ENCODE results near the gene DFFA. TPM values are rescaled to one million over a fixed set of nuclear protein-coding genes. Genes with fewer than 3 reads are reported as not detected.

DFFA gene
- total RNA-seq, 3 donors from 2014 or later, result 19.7 to 22.8 (median 21.3) TPM

GRCh38 chr1:10449751-10450150 lies 22.6 kb downstream of the DFFA start, which contains the start of gene CORT:
TSS of gene CORT (plus strand) at chr1:10450031. CDS start at chr1:10450224, 193 bp downstream.
- Histone ChIP-seq H3K27me3 (no peaks in the 10 kb centered on the region), H3K36me3 (no peaks in the 10 kb centered on the region), H3K4me3 (no peak within 1 kb of the TSS), H3K4me1 (no peaks in the 10 kb centered on the region), H3K9me3 (no peaks in the 10 kb centered on the region), H3K27ac (no peak within 1 kb of the TSS)
- intact Hi-C loops (cut with DNase I; ENCODE audit: low total_unique reads), result no loop called here
- no peak for DNase-seq (ENCODE audit: low spot score in 2 of 2)
- TF ChIP-seq, protein P1, sequence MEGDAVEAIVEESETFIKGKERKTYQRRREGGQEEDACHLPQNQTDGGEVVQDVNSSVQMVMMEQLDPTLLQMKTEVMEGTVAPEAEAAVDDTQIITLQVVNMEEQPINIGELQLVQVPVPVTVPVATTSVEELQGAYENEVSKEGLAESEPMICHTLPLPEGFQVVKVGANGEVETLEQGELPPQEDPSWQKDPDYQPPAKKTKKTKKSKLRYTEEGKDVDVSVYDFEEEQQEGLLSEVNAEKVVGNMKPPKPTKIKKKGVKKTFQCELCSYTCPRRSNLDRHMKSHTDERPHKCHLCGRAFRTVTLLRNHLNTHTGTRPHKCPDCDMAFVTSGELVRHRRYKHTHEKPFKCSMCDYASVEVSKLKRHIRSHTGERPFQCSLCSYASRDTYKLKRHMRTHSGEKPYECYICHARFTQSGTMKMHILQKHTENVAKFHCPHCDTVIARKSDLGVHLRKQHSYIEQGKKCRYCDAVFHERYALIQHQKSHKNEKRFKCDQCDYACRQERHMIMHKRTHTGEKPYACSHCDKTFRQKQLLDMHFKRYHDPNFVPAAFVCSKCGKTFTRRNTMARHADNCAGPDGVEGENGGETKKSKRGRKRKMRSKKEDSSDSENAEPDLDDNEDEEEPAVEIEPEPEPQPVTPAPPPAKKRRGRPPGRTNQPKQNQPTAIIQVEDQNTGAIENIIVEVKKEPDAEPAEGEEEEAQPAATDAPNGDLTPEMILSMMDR (IDR thresholded peaks at IDR 0.05), result no peak
- TF ChIP-seq POLR2AphosphoS5 (IDR thresholded peaks at IDR 0.05) (no peak), POLR2A (IDR thresholded peaks at IDR 0.05) (no peak)

DNA sequence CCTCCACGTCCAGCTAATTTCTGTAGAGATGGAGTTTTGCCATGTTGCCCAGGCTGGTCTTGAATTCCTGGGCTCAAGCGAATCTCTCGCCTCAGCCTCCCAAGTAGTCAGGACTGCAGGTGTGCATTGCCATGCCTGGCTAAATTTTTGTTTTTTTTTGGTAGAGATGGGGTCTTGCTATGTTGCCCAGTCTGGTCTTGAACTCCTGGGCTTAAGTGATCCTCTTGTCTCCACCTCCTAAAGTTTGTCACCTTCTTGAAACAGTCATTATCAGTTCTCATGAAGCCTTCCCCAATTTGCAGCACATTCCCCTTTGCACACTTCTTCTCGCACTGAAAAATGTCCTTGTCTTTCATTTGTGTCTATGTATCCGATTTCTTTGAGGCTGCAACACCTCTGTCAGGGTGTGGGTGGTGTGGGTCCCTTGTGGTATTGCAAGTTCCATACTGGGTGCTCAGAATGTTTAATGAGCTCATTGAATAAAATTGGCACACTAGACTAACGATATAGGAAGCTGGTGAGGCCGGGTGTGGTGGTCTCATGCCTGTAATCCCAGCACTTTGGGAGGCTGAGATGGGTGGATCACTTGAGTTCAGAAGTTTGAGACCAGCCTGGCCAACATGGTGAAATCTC lies 25.4 kb downstream of the DFFA start:
- intact Hi-C loops (cut with DNase I; ENCODE audit: low total_unique reads), result no loop called here
- no peak for DNase-seq (ENCODE audit: low spot score in 2 of 2)
- H3K9me3 ChIP-seq, result no peaks in the 10 kb centered on the region
- no peak overlapping the region for H3K27ac ChIP-seq
- H3K4me3 ChIP-seq, result no peak overlapping the region
- no peaks in the 10 kb centered on the region for H3K36me3 ChIP-seq
- no peaks in the 10 kb centered on the region for H3K27me3 ChIP-seq
- TF ChIP-seq POLR2A (IDR thresholded peaks at IDR 0.05) (no peak), POLR2AphosphoS5 (IDR thresholded peaks at IDR 0.05) (no peak)
- TF ChIP-seq, protein P1 (IDR thresholded peaks at IDR 0.05), result no peak
- no peaks in the 10 kb centered on the region for H3K4me1 ChIP-seq

GRCh38 chr1:10444795-10445397 lies 27.4 kb downstream of the DFFA start:
- H3K36me3 ChIP-seq, result no peaks in the 10 kb centered on the region
- TF ChIP-seq POLR2A (IDR thresholded peaks at IDR 0.05), result no peak
- TF ChIP-seq, protein P1 (IDR thresholded peaks at IDR 0.05), result no peak
- no peak for TF ChIP-seq POLR2AphosphoS5 (IDR thresholded peaks at IDR 0.05)
- DNase-seq (ENCODE audit: low spot score in 2 of 2), result no peak
- no peaks in the 10 kb centered on the region for H3K27me3 ChIP-seq
- no peaks in the 10 kb centered on the region for H3K9me3 ChIP-seq
- intact Hi-C loops (cut with DNase I; ENCODE audit: low total_unique reads), result no loop called here
- no peak overlapping the region for H3K4me3 ChIP-seq
- no peak overlapping the region for H3K27ac ChIP-seq
- H3K4me1 ChIP-seq, result no peaks in the 10 kb centered on the region

- Histone ChIP-seq H3K36me3 (no peaks in the 10 kb centered on the region), H3K27me3 (no peaks in the 10 kb centered on the region)
- DNase-seq (ENCODE audit: low spot score in 2 of 2), result no peak
Measured at GRCh38 chr1:10444248-10444647, 28.1 kb downstream of the DFFA start.

DNA sequence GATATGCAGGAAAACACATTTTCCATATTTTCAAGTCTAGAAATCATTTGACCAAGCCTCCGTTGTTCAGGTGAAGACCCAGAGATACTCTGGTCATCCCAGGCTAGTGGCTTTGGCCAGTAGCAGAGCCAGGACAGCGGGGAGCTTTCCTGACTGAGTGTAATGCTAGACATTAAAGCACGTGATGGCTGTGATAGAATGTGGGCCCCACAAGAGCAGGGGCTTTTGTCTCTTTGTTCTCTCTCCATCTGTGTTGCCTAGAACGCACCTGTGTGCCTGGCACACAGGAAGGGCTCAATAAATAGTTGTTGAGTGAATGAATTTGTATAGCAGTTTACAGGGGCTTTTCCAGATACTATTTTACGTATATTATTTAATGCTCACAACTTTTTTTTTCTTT lies 31.5 kb downstream of the DFFA start:
- intact Hi-C loops (cut with DNase I; ENCODE audit: low total_unique reads), result no loop called here
- Histone ChIP-seq H3K4me3 (no peak overlapping the region), H3K27me3 (no peaks in the 10 kb centered on the region), H3K4me1 (no peaks in the 10 kb centered on the region), H3K27ac (no peak overlapping the region), H3K36me3 (no peaks in the 10 kb centered on the region), H3K9me3 (no peaks in the 10 kb centered on the region)
- TF ChIP-seq POLR2AphosphoS5 (IDR thresholded peaks at IDR 0.05) (no peak), POLR2A (IDR thresholded peaks at IDR 0.05) (no peak)
- TF ChIP-seq, protein P1 (IDR thresholded peaks at IDR 0.05), result no peak
- DNase-seq (ENCODE audit: low spot score in 2 of 2), result no peak

More at GRCh38 chr1:10444248-10444647, 28.1 kb downstream of the DFFA start:
- intact Hi-C loops (cut with DNase I; ENCODE audit: low total_unique reads), result no loop called here
- Histone ChIP-seq H3K4me1 (no peaks in the 10 kb centered on the region), H3K9me3 (no peaks in the 10 kb centered on the region), H3K27ac (no peak overlapping the region), H3K4me3 (no peak overlapping the region)
- TF ChIP-seq POLR2A (IDR thresholded peaks at IDR 0.05), result no peak
- no peak for TF ChIP-seq POLR2AphosphoS5 (IDR thresholded peaks at IDR 0.05)
- TF ChIP-seq, protein P1 (IDR thresholded peaks at IDR 0.05), result no peak

Measured in breast epithelium (tissue), 4 donors.